Breast epithelium (tissue), 3 donors: ENCODE results near the gene C1GALT1.

Experiments used
- CTCF ChIP-seq, 3 donors: fragments of 450-650 bp; IDR thresholded peaks; one replicate each; pipeline ENCODE4 v1.5.1; 2016 to 2017; ENCODE audit warnings: antibody characterized with exemption in 3 of 3, mild to moderate bottlenecking in 3 of 3, moderate library complexity in 3 of 3
- POLR2A ChIP-seq: fragments of 450-650 bp; IDR thresholded peaks from one replicate; pipeline ENCODE4 v1.6.1; 2016; ENCODE audit warnings: antibody characterized with exemption, mild to moderate bottlenecking, moderate library complexity

- no peak for TF ChIP-seq CTCF (IDR thresholded peaks at IDR 0.05)
- TF ChIP-seq POLR2A = no peak
Measured at GRCh38 chr7:7223250-7223649, 40.9 kb downstream of the C1GALT1 start.
